ENCODE measurements around the gene ERCC1.

The ERCC1 gene

GRCh38 chr19:45451131-45451849 is 27.6 kb upstream of the ERCC1 start:
- H3K27me3 ChIP-seq (replicated peaks; ENCODE audit: control insufficient read depth, insufficient read depth, low read length) = no peaks in the 10 kb centered on the region
- peak; percentile 50 for DNase-seq (ENCODE audit: low read depth)
- H3K4me3 ChIP-seq (ENCODE audit: low read length) = peak overlapping the region; percentile 88
- H3K9ac ChIP-seq (ENCODE audit: low read length) = peak overlapping the region; percentile 86
- no peaks in the 10 kb centered on the region for H3K9me3 ChIP-seq (ENCODE audit: control insufficient read depth, low read length)
- no peaks in the 10 kb centered on the region for H3K36me3 ChIP-seq (ENCODE audit: control insufficient read depth, insufficient read depth, low read length, severe bottlenecking)
- H3K4me1 ChIP-seq (ENCODE audit: control insufficient read depth, insufficient read depth, low read length) = peaks cover 26% of the 10 kb centered on the region

DNA sequence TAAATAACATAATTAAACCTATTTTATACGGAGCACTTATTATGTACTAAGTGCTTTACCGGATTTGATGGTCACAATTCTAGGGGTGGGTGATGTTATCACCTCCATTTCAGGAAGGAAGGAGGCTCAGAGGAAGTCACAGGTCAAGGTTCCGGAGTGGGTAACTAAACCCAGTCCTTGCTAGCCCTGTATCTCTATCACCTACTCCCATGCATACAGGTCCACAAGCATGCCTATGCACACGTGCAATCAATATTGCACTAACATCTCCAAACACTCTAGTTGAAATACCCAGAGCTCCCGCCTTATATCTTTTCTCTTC is 26.3 kb upstream of the ERCC1 start:
- Histone ChIP-seq H3K4me1 (ENCODE audit: control insufficient read depth, insufficient read depth, low read length) (peaks cover 13% of the 10 kb centered on the region), H3K4me3 (ENCODE audit: low read length) (peak overlapping the region; percentile 88), H3K36me3 (ENCODE audit: control insufficient read depth, insufficient read depth, low read length, severe bottlenecking) (no peaks in the 10 kb centered on the region), H3K9me3 (ENCODE audit: control insufficient read depth, low read length) (no peaks in the 10 kb centered on the region), H3K9ac (ENCODE audit: low read length) (peak overlapping the region; percentile 70), H3K27me3 (replicated peaks; ENCODE audit: control insufficient read depth, insufficient read depth, low read length) (no peaks in the 10 kb centered on the region)
- DNase-seq (ENCODE audit: low read depth) = no peak

- Histone ChIP-seq H3K36me3 (ENCODE audit: control insufficient read depth, insufficient read depth, low read length, severe bottlenecking) (no peaks in the 10 kb centered on the region), H3K4me1 (ENCODE audit: control insufficient read depth, insufficient read depth, low read length) (peaks cover 14% of the 10 kb centered on the region), H3K9ac (ENCODE audit: low read length) (no peak overlapping the region), H3K27me3 (replicated peaks; ENCODE audit: control insufficient read depth, insufficient read depth, low read length) (no peaks in the 10 kb centered on the region), H3K4me3 (ENCODE audit: low read length) (no peak overlapping the region), H3K9me3 (ENCODE audit: control insufficient read depth, low read length) (no peaks in the 10 kb centered on the region)
- DNase-seq (ENCODE audit: low read depth) = no peak
Measured at GRCh38 chr19:45448887-45449299, 25.2 kb upstream of the ERCC1 start.

GRCh38 chr19:45448425-45448756 is 24.7 kb upstream of the ERCC1 start:
- Histone ChIP-seq H3K4me1 (ENCODE audit: control insufficient read depth, insufficient read depth, low read length) (peaks cover 17% of the 10 kb centered on the region), H3K36me3 (ENCODE audit: control insufficient read depth, insufficient read depth, low read length, severe bottlenecking) (no peaks in the 10 kb centered on the region), H3K27me3 (replicated peaks; ENCODE audit: control insufficient read depth, insufficient read depth, low read length) (no peaks in the 10 kb centered on the region), H3K9me3 (ENCODE audit: control insufficient read depth, low read length) (no peaks in the 10 kb centered on the region), H3K4me3 (ENCODE audit: low read length) (no peak overlapping the region), H3K9ac (ENCODE audit: low read length) (no peak overlapping the region)
- no peak for DNase-seq (ENCODE audit: low read depth)

DNA sequence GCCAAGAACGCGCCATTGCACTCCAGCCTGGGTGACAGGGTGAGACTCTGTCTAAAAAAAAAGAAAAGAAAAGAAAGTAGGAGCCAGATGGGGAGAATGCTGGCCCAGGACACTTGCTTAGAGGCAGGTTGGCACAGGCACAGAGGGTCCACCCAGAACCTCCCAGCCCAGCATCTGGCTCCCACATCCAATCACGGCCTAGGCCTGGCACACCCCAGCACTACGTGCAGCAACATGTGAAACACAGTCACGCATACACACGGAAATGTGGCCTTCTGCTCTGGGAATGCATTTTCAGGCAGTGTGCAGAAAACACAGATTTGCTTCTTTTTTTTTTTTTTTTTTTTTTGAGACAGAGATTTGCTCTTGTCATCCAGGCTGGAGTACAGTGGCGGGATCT is 23.2 kb upstream of the ERCC1 start:
- Histone ChIP-seq H3K4me1 (ENCODE audit: control insufficient read depth, insufficient read depth, low read length) (peaks cover 22% of the 10 kb centered on the region), H3K9ac (ENCODE audit: low read length) (no peak overlapping the region), H3K36me3 (ENCODE audit: control insufficient read depth, insufficient read depth, low read length, severe bottlenecking) (no peaks in the 10 kb centered on the region), H3K9me3 (ENCODE audit: control insufficient read depth, low read length) (no peaks in the 10 kb centered on the region), H3K4me3 (ENCODE audit: low read length) (no peak overlapping the region), H3K27me3 (replicated peaks; ENCODE audit: control insufficient read depth, insufficient read depth, low read length) (no peaks in the 10 kb centered on the region)
- no peak for DNase-seq (ENCODE audit: low read depth)

- no peaks in the 10 kb centered on the region for H3K9me3 ChIP-seq (ENCODE audit: control insufficient read depth, low read length)
- H3K27me3 ChIP-seq (replicated peaks; ENCODE audit: control insufficient read depth, insufficient read depth, low read length) = no peaks in the 10 kb centered on the region
- peak; percentile 69 for DNase-seq (ENCODE audit: low read depth)
- no peak overlapping the region for H3K4me3 ChIP-seq (ENCODE audit: low read length)
- H3K4me1 ChIP-seq (ENCODE audit: control insufficient read depth, insufficient read depth, low read length) = peaks cover 22% of the 10 kb centered on the region
- no peaks in the 10 kb centered on the region for H3K36me3 ChIP-seq (ENCODE audit: control insufficient read depth, insufficient read depth, low read length, severe bottlenecking)
- no peak overlapping the region for H3K9ac ChIP-seq (ENCODE audit: low read length)
Measured at GRCh38 chr19:45446295-45446694, 22.6 kb upstream of the ERCC1 start.

DNA sequence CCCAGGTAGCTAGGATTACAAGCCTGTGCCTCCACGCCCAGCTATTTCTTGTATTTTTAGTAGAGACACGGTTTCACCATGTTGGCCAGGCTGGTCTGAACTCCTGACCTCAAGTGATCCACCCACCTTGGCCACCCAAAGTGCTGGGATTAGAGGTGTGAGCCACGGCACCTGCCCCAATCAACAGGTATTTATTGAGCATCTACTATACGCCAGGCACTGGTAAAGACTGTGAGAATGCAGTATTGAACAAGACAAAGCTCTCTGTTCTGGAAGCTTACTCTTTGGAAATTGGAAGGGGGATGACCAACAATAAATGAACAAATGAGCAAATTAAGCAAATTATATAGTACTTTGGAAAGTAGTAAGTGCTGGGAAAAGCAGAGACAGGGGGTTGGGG is 21.4 kb upstream of the ERCC1 start:
- no peak for DNase-seq (ENCODE audit: low read depth)
- Histone ChIP-seq H3K9ac (ENCODE audit: low read length) (peak overlapping the region; percentile 77), H3K36me3 (ENCODE audit: control insufficient read depth, insufficient read depth, low read length, severe bottlenecking) (no peaks in the 10 kb centered on the region), H3K4me3 (ENCODE audit: low read length) (no peak overlapping the region), H3K9me3 (ENCODE audit: control insufficient read depth, low read length) (no peaks in the 10 kb centered on the region), H3K4me1 (ENCODE audit: control insufficient read depth, insufficient read depth, low read length) (peaks cover 25% of the 10 kb centered on the region), H3K27me3 (replicated peaks; ENCODE audit: control insufficient read depth, insufficient read depth, low read length) (no peaks in the 10 kb centered on the region)

GRCh38 chr19:45444318-45445041 is 20.8 kb upstream of the ERCC1 start:
- Histone ChIP-seq H3K36me3 (ENCODE audit: control insufficient read depth, insufficient read depth, low read length, severe bottlenecking) (no peaks in the 10 kb centered on the region), H3K9ac (ENCODE audit: low read length) (peak overlapping the region; percentile 77), H3K4me3 (ENCODE audit: low read length) (peak overlapping the region; percentile 73), H3K4me1 (ENCODE audit: control insufficient read depth, insufficient read depth, low read length) (peaks cover 22% of the 10 kb centered on the region), H3K27me3 (replicated peaks; ENCODE audit: control insufficient read depth, insufficient read depth, low read length) (no peaks in the 10 kb centered on the region), H3K9me3 (ENCODE audit: control insufficient read depth, low read length) (no peaks in the 10 kb centered on the region)
- peak; percentile 95 for DNase-seq (ENCODE audit: low read depth)

- peaks cover 22% of the 10 kb centered on the region for H3K4me1 ChIP-seq (ENCODE audit: control insufficient read depth, insufficient read depth, low read length)
- H3K36me3 ChIP-seq (ENCODE audit: control insufficient read depth, insufficient read depth, low read length, severe bottlenecking) = no peaks in the 10 kb centered on the region
- peak; percentile 99 for DNase-seq (ENCODE audit: low read depth)
- H3K9ac ChIP-seq (ENCODE audit: low read length) = peak overlapping the region; percentile 74
- no peaks in the 10 kb centered on the region for H3K27me3 ChIP-seq (replicated peaks; ENCODE audit: control insufficient read depth, insufficient read depth, low read length)
- H3K4me3 ChIP-seq (ENCODE audit: low read length) = peak overlapping the region; percentile 78
- no peaks in the 10 kb centered on the region for H3K9me3 ChIP-seq (ENCODE audit: control insufficient read depth, low read length)
Measured at GRCh38 chr19:45443462-45444317, 20.0 kb upstream of the ERCC1 start.

- Histone ChIP-seq H3K4me1 (ENCODE audit: control insufficient read depth, insufficient read depth, low read length) (peaks cover 22% of the 10 kb centered on the region), H3K9me3 (ENCODE audit: control insufficient read depth, low read length) (no peaks in the 10 kb centered on the region), H3K4me3 (ENCODE audit: low read length) (peak overlapping the region; percentile 78), H3K36me3 (ENCODE audit: control insufficient read depth, insufficient read depth, low read length, severe bottlenecking) (no peaks in the 10 kb centered on the region), H3K9ac (ENCODE audit: low read length) (peak overlapping the region; percentile 74), H3K27me3 (replicated peaks; ENCODE audit: control insufficient read depth, insufficient read depth, low read length) (no peaks in the 10 kb centered on the region)
- DNase-seq (ENCODE audit: low read depth) = peak; percentile 66
Measured at GRCh38 chr19:45442778-45443461, 19.2 kb upstream of the ERCC1 start.

- Histone ChIP-seq H3K4me1 (ENCODE audit: control insufficient read depth, insufficient read depth, low read length) (peaks cover 22% of the 10 kb centered on the region), H3K36me3 (ENCODE audit: control insufficient read depth, insufficient read depth, low read length, severe bottlenecking) (no peaks in the 10 kb centered on the region), H3K9me3 (ENCODE audit: control insufficient read depth, low read length) (no peaks in the 10 kb centered on the region), H3K9ac (ENCODE audit: low read length) (no peak overlapping the region), H3K4me3 (ENCODE audit: low read length) (no peak overlapping the region), H3K27me3 (replicated peaks; ENCODE audit: control insufficient read depth, insufficient read depth, low read length) (no peaks in the 10 kb centered on the region)
- DNase-seq (ENCODE audit: low read depth) = no peak
Measured at GRCh38 chr19:45442408-45442777, 18.7 kb upstream of the ERCC1 start.
